Measurements from ENCODE around the gene HSD17B8. TPM values are rescaled to one million over a fixed set of nuclear protein-coding genes. Genes with fewer than 3 reads are reported as not detected.
"Not testable (repeated sequence)": the region's sequence is repeated elsewhere in the genome, so short reads cannot be mapped to it uniquely, and the experiment has no call there.

HSD17B8 gene
- polyA plus RNA-seq, 1 of the 3 experiments (the other 2 are of a cell fraction), result 37.5 TPM

DNA sequence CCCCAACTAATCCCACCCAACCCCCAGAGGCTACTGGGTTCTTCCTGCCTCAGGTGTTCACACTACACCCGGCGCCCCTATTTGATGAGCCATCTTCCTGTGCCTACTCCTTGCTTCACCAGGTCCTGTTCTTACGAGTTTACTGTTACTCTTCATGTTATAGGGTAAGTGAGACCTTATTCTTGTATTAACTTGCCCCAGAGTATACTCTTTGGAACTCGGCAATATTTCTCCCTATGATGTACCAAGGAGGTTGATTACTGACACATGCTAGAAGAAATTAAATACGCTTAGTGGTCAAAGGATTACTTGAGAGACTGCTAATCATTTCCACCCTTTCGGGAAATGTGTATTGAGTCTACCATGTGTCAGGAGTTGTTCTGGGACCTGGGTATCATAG lies 12.8 kb downstream of the HSD17B8 start:
- H3K4me1 ChIP-seq (ENCODE audit: control insufficient read depth in 1 of 2, insufficient read depth in 2 of 2, low read depth in 1 of 2, low read length in 1 of 2), result peaks cover 4 to 17% of the 10 kb centered on the region in 2 experiments; a peak in 3 of 4 replicates
- no peak overlapping the region for H3K27ac ChIP-seq (ENCODE audit: low read depth in 2 of 2, low read length in 1 of 2)
- POLR2A ChIA-PET, result no interaction called here

DNA sequence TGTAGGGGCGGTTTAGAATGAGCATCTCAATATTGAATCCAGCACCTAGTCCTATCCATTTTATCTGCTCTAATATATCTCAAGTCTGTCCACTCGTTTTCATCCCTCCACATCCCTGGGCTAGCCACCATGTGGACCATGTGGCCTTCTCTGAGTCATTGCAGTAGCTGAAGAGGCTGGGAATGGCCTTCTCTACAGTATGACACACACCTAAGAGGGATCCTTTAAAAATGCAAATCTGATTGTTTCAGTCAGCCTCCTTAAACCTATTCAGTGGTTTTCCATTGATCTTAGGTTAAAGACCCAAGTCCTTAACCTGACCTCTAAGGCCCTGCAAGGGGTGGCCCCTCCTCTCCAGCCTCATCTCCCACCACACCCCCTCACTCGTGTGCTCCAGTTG lies 13.2 kb downstream of the HSD17B8 start:
- H3K4me3 ChIP-seq (ENCODE audit: low read depth in 2 of 2, low read length in 1 of 2), result no peak overlapping the region
- peaks cover 9% of the 10 kb centered on the region; the same call in 1 of the 2 replicates for H3K27me3 ChIP-seq (ENCODE audit: insufficient read depth)
- H3K9me3 ChIP-seq, result no peaks in the 10 kb centered on the region
- no peak overlapping the region for H2AFZ ChIP-seq (ENCODE audit: low read depth)
- H3K4me1 ChIP-seq (ENCODE audit: control insufficient read depth in 1 of 2, insufficient read depth in 2 of 2, low read depth in 1 of 2, low read length in 1 of 2), result peaks cover 2 to 13% of the 10 kb centered on the region in 2 experiments; a peak in 3 of 4 replicates
- H3F3A ChIP-seq (replicated peaks; ENCODE audit: insufficient read depth), result no peaks in the 10 kb centered on the region
- H3K27ac ChIP-seq (ENCODE audit: low read depth in 2 of 2, low read length in 1 of 2), result no peak overlapping the region
- POLR2A ChIA-PET, result no interaction called here
- H4K20me1 ChIP-seq (ENCODE audit: insufficient read depth), result no peaks in the 10 kb centered on the region
- no peak overlapping the region for H3K9ac ChIP-seq
- no peaks in the 10 kb centered on the region for H3K9me2 ChIP-seq
- CTCF ChIA-PET, result interaction anchor here (1.1 to 1.5 kb wide), 2 partner anchors 9 to 21 kb away, joined by 4 to 5 read pairs; no protein-coding TSS in a partner anchor
- no peak for DNase-seq
- 36% methylated on average over 3 of the region's 3 CpGs for WGBS (ENCODE audit: low lambda C conversion rate)
- no peaks in the 10 kb centered on the region for H3K36me3 ChIP-seq (replicated peaks in 1 of 2; ENCODE audit: control insufficient read depth in 1 of 2, insufficient read depth in 2 of 2, low read length in 1 of 2)
- H3K4me2 ChIP-seq, result no peak overlapping the region
- H3K79me2 ChIP-seq (ENCODE audit: insufficient read depth), result no peaks in the 10 kb centered on the region
- TF ChIP-seq, protein P1, sequence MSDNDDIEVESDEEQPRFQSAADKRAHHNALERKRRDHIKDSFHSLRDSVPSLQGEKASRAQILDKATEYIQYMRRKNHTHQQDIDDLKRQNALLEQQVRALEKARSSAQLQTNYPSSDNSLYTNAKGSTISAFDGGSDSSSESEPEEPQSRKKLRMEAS (IDR thresholded peaks at IDR 0.05; ENCODE audit: low read depth), result no peak
- TF ChIP-seq CHD2 (IDR thresholded peaks at IDR 0.05; ENCODE audit: low read length, partially characterized antibody) (no peak), RFX5 (IDR thresholded peaks at IDR 0.05; ENCODE audit: low read length) (no peak), GATA2 (CRISPR knock-in tag; IDR thresholded peaks at IDR 0.05) (no peak), POLR2AphosphoS5 (IDR thresholded peaks at IDR 0.05; ENCODE audit: low read depth, low read length) (no peak), NRF1 (IDR thresholded peaks at IDR 0.05; ENCODE audit: low read depth, low read length) (no peak), TCF12 (IDR thresholded peaks at IDR 0.05) (no peak), EP300 (IDR thresholded peaks at IDR 0.05; ENCODE audit: borderline replicate concordance in 1 of 2, low read depth in 1 of 2, low read length in 1 of 2) (no peak), SMC3 (IDR thresholded peaks at IDR 0.05; ENCODE audit: low read depth, low read length) (no peak), EZH2phosphoT487 (IDR thresholded peaks at IDR 0.05; ENCODE audit: borderline replicate concordance, low read depth) (no peak), SIN3A (IDR thresholded peaks at IDR 0.05; ENCODE audit: borderline replicate concordance, low read depth, low read length) (no peak), FOXM1 (IDR thresholded peaks at IDR 0.05; ENCODE audit: low read depth) (no peak), ELF1 (IDR thresholded peaks at IDR 0.05) (no peak), MEF2A (IDR thresholded peaks at IDR 0.05; ENCODE audit: borderline replicate concordance, low read depth) (no peak)
- TF ChIP-seq, protein P2, sequence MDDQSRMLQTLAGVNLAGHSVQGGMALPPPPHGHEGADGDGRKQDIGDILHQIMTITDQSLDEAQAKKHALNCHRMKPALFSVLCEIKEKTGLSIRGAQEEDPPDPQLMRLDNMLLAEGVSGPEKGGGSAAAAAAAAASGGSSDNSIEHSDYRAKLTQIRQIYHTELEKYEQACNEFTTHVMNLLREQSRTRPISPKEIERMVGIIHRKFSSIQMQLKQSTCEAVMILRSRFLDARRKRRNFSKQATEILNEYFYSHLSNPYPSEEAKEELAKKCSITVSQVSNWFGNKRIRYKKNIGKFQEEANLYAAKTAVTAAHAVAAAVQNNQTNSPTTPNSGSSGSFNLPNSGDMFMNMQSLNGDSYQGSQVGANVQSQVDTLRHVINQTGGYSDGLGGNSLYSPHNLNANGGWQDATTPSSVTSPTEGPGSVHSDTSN (IDR thresholded peaks at IDR 0.05), result no peak

More for the DNA sequence above, 12.8 kb downstream of the HSD17B8 start:
- CTCF ChIA-PET, result no interaction called here
- no peak overlapping the region for H2AFZ ChIP-seq (ENCODE audit: low read depth)
- H4K20me1 ChIP-seq (ENCODE audit: insufficient read depth), result no peaks in the 10 kb centered on the region
- peaks cover 9% of the 10 kb centered on the region; the same call in 1 of the 2 replicates for H3K27me3 ChIP-seq (ENCODE audit: insufficient read depth)
- no peaks in the 10 kb centered on the region for H3F3A ChIP-seq (replicated peaks; ENCODE audit: insufficient read depth)
- WGBS (ENCODE audit: low lambda C conversion rate), result 81% methylated on average over 6 of the region's 6 CpGs
- no peak overlapping the region for H3K4me3 ChIP-seq (ENCODE audit: low read depth in 2 of 2, low read length in 1 of 2)
- H3K9me2 ChIP-seq, result no peaks in the 10 kb centered on the region
- no peak overlapping the region for H3K4me2 ChIP-seq
- no peak for DNase-seq
- TF ChIP-seq FOXM1 (IDR thresholded peaks at IDR 0.05; ENCODE audit: low read depth) (no peak), TCF12 (IDR thresholded peaks at IDR 0.05) (no peak), GABPA (IDR thresholded peaks at IDR 0.05; ENCODE audit: low read depth) (no peak)
- no peak overlapping the region for H3K9ac ChIP-seq
- H3K36me3 ChIP-seq (replicated peaks in 1 of 2; ENCODE audit: control insufficient read depth in 1 of 2, insufficient read depth in 2 of 2, low read length in 1 of 2), result no peaks in the 10 kb centered on the region
- H3K9me3 ChIP-seq, result no peaks in the 10 kb centered on the region
- H3K79me2 ChIP-seq (ENCODE audit: insufficient read depth), result no peaks in the 10 kb centered on the region

DNA sequence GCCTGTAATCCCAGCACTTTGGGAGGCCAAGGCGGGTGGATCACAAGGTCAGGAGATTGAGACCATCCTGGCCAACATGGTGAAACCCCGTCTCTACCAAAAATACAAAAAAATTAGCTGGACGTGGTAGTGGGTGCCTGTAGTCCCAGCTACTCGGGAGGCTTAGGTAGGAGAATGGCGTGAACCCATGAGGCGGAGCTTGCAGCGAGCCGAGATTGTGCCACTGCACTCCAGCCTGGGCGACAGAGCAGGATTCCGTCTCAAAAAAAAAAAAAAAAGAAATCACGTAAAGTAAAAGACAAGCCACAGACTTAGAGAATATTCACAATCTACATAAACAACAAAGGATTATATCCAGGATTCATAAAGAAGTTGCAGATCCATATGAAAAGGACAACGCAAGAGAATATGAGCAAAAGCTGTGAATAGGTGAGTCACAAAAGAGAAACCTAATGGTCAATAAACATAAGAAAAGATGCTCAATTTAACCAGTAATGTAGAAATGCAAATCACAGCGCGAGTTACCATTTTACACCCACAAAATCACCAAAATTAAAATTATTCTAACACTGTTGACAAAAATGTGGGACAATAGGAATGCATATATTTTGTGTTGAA lies 22.2 kb downstream of the HSD17B8 start:
- CTCF ChIA-PET, result interaction anchor here (1.2 to 4.7 kb wide), 3 partner anchors 20 to 65 kb away, joined by 4 to 26 read pairs (median 5); no protein-coding TSS in a partner anchor
- 24% methylated on average over 14 of the region's 14 CpGs for WGBS (ENCODE audit: low lambda C conversion rate)
- POLR2A ChIA-PET, result not testable (repeated sequence)

More for the DNA sequence above, 22.2 kb downstream of the HSD17B8 start:
- H3F3A ChIP-seq (replicated peaks; ENCODE audit: insufficient read depth); H3K4me3 ChIP-seq (ENCODE audit: low read depth in 2 of 2, low read length in 1 of 2); H3K36me3 ChIP-seq (replicated peaks in 1 of 2; ENCODE audit: control insufficient read depth in 1 of 2, insufficient read depth in 2 of 2, low read length in 1 of 2); H3K79me2 ChIP-seq (ENCODE audit: insufficient read depth); H3K27ac ChIP-seq (ENCODE audit: low read depth in 2 of 2, low read length in 1 of 2); H3K9ac ChIP-seq; H4K20me1 ChIP-seq (ENCODE audit: insufficient read depth); H3K9me2 ChIP-seq; H2AFZ ChIP-seq (ENCODE audit: low read depth); H3K4me2 ChIP-seq; H3K9me3 ChIP-seq; DNase-seq; H3K4me1 ChIP-seq (ENCODE audit: control insufficient read depth in 1 of 2, insufficient read depth in 2 of 2, low read depth in 1 of 2, low read length in 1 of 2): not testable (repeated sequence)
- peaks cover 57% of the 10 kb centered on the region for H3K27me3 ChIP-seq (ENCODE audit: insufficient read depth)

Data from SK-N-SH (cell line).